ENCODE data around the gene GPR183.
"Not testable (repeated sequence)": the region's sequence is repeated elsewhere in the genome, so short reads cannot be mapped to it uniquely, and the experiment has no call there.

GPR183 gene

DNA sequence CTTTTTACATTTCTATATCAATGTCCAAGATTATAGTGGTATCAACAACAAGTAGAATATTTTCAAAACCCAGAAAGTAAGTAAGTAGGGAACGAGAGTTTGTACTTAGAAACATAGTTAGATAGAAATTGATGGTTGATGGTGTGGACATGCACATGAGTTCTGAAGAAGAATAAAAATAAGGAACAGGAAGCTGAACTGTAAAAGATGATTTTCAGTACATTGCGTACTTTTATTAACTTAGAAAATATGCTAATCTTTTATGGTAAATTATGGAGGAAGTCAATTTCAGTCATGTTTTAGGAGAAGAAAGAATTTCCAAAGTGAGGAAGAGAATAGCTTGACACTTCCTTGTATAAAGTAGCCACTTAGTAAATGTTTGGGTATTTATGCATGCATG is 36.7 kb downstream of the GPR183 start:
- no peak for DNase-seq (ENCODE audit: low read depth in 2 of 2)

DNA sequence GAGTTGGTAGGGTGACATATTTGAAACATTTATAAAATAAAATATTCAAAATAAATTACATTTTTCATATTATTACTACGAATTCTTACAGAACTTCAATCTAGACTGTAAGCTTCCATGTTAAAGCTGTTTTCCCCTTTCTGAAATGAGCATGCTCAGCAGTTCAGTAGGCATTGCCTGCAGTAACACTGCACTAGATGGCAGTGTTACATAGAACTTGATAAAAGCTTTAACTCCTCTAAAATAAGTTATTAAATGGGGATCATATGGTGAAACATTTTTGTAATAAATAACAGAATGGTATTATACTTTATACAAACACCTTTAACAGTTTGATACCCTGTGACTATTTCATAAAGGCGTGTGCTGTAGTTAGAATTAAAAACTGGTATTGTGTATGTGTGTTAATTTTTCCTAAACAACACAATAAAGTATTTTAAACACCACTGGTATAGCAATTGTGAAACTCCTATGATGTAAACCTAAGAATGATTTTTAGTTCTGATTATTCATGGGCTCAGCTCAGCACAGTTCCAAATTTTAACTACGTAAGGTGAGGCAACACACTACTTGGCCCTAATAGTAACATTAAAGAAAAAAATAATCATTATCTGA is 37.5 kb downstream of the GPR183 start:
- no peak for DNase-seq (ENCODE audit: low read depth in 2 of 2)

DNA sequence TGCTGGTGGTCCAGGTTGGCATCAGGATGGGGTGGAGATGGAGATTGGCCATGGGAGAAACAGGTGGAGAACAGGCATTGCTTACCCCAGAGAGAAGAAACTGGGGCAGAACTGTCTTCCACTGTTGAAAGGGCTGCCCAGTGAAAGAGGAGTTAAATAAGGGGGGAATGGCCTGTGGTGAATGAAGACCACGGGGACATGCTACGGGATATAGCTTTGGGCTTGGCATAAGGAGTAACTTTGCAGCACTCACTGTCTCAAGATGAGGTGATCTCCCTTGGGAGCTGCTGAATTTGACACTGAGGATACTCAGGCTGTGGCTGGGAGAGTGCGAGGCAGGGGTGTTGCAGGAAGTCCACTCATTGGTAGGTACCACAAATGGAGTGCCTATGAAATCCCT is 38.4 kb downstream of the GPR183 start:
- DNase-seq (ENCODE audit: low read depth in 2 of 2), result no peak

DNA sequence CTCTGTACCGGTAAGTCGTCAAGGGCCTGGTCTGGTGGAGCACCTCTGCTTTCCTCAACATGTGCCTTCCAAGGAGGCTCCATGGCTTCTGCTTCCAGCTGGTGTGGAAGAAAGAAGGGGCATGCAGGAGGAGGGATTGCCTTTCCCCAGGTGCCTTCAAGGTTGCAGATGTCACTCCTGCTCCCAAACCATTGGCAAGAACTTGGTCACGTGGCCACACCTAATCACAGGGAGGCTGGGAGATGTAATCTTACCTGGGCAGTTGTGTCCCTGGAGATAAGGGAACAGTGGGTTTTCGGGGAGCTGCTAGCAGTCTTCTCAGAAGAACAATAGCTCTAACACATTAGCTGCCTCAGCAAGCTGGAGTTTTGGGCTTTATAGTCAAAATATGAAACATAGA is 39.3 kb downstream of the GPR183 start:
- no peak for DNase-seq (ENCODE audit: low read depth in 2 of 2)

DNA sequence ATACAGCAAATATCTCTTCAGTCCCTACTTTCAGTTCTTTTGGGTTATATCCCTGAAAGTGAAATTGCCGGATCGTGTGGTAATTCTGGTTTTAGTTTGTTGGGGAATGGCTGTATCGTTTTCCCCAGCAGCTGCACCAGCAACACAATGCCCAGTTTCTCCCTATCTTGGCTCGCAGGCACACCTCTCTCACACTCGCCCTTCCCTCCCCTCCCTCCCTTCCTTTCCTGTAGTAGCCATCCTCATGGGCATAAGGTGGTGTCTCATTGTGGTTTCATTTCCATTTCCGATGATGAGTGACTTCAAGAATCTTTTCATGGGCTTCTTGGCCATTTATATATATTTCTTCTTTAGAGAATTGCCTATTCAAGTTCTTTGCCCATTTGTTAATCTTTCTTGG is 40.4 kb downstream of the GPR183 start:
- DNase-seq (ENCODE audit: low read depth in 2 of 2), result no peak

DNA sequence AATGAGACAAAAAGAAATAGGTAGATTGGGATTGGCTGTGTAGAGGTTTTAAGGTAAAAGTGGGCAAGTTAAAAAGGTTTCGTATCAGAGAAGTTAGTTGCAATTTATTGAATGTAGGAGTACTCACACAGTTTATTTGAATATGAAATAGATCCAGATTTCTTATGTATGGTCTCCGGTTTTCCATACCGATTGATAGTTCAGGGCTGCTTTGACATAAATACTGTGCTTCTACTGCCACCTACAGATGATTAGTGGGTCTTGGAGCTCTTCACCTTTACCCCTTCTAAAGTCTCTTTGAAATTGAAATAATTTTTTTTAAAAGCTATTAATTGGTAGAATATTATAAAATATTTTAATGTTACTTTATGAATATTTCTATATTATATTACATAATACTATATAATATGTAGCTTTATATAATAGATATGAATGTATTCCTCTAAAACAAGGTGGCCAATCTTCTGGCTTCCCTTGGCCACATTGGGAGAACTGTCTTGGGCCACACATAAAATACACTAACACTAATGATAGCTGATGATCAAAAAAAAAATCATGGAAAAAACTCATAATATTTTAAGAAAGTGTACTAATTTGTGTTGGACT is 41.3 kb downstream of the GPR183 start:
- DNase-seq (ENCODE audit: low read depth in 2 of 2), result no peak

DNA sequence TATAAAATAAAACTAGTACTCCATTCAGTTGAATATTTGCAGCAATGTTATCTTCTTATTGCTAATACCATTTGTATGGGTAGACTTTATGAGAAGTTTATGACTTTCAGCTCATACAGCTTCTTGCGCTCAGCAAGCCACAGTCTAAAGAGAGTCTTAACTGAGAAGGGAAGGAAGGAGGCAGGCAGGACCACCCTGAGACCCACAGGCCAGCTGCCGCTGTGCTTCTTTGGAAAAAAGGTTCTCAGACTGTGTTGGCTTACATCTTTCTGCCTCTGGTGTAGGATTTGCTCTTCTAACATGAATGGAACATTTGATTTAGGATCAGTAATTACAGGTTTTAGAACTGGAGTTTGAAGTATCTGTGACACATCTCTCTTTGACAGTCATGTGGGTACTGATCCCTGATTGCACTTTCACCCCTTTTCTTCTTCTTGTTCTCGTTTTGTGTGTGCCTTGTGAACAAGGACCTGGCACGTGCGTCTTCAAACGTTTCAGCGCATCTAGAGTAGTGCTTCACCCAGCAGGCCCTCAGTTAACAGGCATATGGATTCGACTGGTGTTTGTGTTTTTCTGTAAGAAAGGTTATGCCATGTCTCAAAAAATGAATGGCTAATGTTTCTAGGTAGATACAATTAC is 41.9 kb downstream of the GPR183 start:
- no peak for DNase-seq (ENCODE audit: low read depth in 2 of 2)

DNA sequence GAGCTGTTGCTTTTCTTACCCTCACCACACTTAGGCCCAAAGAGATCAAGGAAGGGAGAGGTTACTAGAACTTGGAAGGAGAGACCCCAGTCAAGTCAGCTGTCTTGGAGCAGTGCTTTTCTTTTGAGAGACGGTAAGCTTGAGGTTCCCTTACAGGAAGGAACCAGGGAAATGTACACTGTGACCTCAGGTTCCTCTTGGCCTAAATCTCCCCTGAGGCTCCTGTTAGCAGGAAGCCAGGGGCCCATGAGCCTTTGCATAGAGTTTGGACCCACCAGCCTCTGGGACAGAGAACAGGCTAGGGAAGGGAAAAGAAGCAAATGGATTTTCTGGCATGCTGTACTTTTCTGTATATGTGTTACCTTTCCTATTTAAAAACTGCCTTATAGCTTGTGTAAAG is 43.1 kb downstream of the GPR183 start:
- DNase-seq (ENCODE audit: low read depth in 2 of 2), result no peak

DNA sequence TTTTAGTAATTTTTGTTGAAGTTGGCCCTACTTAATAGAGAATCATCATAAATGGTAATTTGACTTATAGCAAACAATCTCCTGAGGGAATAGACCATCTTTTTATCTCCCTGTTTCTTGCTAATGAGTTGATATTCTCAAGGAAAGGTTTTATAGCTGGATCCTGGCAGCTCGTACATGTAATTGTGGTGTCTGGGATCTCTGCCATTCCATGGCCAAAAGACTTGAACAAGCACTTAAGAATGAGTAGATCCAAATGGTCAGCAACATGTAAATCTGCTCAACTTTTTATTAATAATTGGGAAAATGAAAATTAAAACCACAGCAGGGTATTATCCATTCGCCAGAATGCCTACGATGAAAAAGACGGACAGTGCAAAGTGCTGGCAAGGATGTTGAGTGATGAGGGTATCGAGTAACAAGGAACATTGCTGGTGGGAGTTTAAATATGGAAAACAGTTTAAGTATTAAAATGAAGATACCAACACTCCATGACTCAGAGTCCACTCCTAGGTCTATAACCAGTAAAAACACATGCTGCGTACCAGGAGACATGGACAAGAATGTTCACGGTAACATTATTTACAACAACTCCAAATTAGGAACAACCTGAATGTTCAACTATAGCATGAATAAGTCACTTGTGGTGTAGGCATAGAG is 43.9 kb downstream of the GPR183 start:
- no peak for DNase-seq (ENCODE audit: low read depth in 2 of 2)

DNA sequence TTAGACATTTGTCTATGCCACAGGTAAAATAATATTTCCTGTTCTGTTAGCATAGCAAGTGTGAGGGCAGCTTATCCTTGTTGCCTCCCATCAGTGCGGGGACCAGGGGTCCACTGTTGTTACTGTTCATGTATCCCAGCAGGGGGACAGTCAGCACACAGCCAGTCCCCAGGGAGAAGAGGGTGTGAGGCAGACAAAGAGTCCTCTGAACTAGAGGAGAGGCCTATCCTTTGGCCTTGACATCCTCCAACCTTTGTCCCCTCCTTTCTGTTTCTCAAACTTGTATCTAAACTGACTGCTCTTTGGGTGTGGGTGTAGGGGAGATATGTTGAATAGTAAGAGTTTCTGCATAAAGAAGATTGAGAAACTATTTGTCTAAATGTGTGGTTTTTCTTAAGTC is 46.1 kb downstream of the GPR183 start:
- DNase-seq (ENCODE audit: low read depth in 2 of 2), result no peak

DNA sequence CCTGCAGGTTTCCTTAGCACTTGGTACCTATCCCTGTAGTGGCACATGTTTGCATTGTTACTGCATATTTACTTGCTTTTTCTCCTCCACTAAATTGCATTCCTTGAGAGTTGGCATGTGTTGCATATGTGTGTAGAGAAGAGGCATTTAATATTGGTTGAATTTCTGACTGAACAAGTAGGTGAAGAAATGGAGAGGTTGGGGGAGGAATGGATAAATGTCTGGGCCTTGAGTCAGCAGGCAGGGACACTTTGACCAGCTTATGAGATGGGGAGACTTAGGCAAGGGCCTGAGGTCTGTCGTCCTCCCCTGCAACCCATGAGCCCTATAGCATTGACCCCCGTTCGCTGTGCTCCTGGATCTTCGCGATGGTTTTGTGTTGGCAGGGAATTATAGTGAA is 47.0 kb downstream of the GPR183 start:
- DNase-seq (ENCODE audit: low read depth in 2 of 2), result no peak

DNA sequence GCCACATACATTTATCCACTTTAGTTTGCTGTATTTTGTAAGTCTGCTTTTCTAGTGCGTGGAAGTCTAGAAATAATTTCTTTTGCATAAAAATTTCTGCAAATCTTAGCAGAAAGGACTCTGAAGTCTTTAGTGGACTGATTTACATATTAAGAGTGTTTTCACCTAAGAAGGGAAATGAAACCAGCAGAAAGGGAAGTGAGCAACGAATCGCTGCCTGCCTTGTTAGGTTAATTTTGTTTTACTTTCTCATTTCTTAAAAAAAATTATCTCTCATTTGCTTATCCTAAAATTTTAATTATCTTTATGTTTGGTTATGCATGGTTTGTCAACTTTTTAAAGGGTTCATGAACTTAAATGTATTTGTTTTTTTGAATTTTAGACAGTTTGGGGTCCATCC is 48.3 kb downstream of the GPR183 start:
- DNase-seq (ENCODE audit: low read depth in 2 of 2), result no peak

DNA sequence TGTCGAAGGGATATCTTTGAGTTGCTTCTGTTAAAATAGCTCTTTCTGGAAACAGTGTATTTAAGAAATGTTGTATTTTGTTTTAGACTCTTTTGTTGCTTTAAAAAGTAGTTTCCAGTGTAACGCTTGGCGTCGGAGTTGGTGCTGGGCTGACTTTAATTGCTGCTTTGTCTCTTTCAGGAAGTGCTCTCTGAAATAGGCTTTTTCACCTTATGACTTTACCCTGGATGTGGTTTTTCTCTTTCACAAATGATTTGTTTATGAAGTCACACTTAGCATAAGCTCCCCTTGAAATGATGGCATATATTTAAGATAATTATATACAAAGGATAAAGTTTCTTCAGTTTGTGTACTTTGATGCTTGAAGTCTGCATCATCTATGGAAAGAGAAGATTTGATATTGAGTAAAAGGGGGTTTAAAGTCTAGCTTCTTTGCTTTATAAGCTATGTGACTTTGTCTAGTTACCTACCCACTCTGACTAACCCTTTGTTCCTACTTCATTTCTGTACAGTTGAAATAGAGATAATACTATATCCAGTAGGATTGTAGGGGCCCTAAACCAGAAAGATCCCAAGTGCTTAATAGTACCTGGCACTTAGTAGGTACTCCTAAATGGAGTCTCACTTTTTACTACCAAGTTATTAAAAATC is 48.9 kb downstream of the GPR183 start, which contains the start of gene GPR18:
Gene GPR18, minus strand, starts transcription at position 170 of the 651 bp plus-strand sequence. CDS start 2,507 bp downstream, outside the sequence.
- DNase-seq (ENCODE audit: low read depth in 2 of 2), result no peak

DNA sequence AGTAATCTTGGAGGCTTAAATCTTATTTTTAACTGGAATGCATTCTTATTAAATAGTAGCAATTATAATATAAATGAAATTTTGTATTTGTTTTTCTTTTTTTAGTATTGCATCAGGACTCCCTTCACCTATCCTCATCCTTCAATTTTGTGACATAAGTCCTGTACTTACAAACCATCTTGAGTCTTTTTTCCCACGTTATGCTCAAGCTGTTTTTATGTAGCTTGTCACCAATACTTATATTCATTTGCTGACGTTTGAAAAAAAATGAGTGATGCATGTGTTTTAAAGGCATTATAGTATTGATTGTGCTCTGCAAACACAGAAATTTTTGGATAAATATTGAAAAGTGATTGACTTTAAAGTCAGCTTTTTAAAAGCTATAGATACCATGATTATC is 49.9 kb downstream of the GPR183 start:
- no peak for DNase-seq (ENCODE audit: low read depth in 2 of 2)

DNA sequence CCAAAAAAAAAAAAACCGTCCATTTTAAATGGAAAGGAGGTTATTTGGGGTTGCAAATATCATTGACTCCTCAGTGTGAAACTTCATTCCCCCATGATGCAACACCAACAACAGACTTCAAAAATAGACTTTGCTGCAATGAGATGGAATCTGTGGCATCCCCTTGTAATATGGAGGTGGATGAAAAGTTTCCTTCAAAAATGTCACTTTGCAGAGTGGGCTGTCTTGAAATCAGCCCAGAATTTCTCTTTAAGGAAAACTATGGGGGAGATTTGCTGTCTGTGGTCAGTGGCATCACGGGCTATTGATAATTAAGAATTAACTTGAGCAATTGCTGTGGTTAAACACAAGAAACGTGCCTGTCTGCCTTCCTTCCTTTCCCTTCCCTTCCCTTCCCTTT is 50.5 kb downstream of the GPR183 start:
- DNase-seq (ENCODE audit: low read depth in 2 of 2), result no peak

DNA sequence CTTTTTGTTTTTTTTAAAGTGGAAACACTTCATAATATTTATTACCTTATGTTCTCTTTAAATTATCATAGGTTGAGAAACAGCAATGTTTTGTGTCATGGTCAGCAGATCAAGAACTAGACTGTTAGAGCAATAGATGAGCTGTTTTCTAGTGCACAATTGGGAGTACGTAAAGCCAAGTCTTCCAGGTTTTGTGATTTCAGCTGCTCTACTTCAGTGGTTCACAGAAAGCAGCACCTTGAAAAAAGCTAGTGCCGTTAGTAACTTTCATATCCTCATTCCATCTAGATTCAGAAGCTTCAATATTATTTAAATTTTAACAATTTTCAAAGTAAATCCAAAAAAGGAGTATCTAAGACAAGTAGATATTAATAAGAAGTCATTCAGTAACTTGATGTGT is 50.9 kb downstream of the GPR183 start:
- no peak for DNase-seq (ENCODE audit: low read depth in 2 of 2)

DNA sequence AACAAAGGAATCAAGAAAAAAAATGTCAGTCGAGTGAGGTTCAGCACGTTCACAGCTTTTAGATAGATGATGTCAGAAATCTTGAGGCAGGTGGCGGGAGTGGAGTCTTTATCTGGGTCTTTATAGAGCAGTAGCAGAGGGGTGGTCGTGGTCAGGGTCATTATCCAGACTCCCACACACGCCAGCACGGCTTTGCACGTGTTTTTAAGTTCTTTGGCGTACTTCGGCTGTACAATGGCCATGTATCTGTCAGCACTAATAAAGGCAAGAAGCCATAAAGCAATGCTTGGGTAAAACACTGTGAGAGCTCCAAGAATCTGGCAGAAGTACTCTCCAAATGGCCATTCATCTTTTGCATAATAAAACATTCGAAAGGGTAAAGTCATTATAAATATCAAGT is 51.9 kb downstream of the GPR183 start:
- no peak for DNase-seq (ENCODE audit: low read depth in 2 of 2)

DNA sequence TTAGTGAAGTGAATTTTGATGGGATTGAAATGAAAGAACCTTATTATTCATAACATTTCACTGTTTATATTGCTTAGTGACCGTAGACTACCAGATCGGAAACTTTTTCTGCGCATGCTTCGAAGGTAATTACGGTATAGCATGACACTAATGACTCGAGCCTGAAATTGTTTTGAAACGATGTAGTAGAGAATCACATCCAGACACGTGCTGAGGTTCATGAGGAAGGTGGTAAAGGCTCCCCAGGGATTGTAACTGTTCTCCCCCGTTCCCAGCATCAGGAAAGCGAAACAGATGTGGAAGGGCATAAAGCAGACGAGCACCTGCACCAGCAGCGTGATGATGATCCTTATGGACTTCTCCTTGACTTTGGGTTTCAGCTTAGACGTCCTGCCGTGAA is 52.4 kb downstream of the GPR183 start:
- no peak for DNase-seq (ENCODE audit: low read depth in 2 of 2)

DNA sequence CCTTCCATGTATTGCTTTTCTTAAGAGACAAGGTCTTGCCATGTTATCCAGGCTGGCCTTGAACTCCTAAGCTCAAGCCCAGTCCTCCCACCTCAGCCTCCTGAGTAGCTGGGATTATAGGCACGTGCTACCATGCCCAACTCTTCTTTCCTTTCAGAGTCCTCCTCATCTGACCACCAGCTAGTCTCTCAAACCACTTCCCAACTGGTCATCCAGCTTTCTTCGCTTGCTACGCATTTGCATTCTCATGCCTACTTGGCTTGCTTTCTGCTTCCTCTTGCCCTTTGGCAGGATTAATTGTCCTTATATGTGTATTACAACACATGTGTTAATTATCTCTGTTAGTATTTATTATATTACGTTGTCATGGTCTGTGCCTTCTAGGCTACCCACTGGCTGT is 55.3 kb downstream of the GPR183 start:
- no peak for DNase-seq (ENCODE audit: low read depth in 2 of 2)

- no peak for DNase-seq (ENCODE audit: low read depth in 2 of 2)
Observed at GRCh38 chr13:99250982-99251825, 56.0 kb downstream of the GPR183 start.

DNA sequence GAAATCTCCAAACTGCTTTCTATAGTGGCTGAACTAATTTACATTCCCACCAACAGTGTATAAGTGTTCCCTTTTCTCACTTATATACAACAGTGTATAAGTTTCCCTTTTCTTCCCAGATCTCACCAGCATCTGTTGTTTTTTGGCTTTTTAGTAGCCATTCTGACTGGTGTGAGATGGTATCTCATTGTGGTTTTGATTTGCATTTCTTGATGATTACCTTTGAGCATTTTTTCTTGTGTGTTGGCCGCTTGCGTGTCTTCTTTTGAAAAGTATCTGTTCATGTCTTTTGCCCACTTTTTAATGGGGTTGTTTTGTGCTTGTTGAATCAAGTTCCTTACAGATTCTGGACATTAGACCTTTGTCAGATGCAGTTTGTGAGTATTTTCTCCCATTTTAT is 57.6 kb downstream of the GPR183 start:
- not testable (repeated sequence) for DNase-seq (ENCODE audit: low read depth in 2 of 2)

Measured in stimulated activated CD4-positive, alpha-beta T cell treated with anti-CD3 and anti-CD28 coated beads, Interleukin-1b, Interleukin-23, amount 100 ng/mL, for 1 hour (primary cell).